ENCODE results near the gene PCDH15.

Gene PCDH15

DNA sequence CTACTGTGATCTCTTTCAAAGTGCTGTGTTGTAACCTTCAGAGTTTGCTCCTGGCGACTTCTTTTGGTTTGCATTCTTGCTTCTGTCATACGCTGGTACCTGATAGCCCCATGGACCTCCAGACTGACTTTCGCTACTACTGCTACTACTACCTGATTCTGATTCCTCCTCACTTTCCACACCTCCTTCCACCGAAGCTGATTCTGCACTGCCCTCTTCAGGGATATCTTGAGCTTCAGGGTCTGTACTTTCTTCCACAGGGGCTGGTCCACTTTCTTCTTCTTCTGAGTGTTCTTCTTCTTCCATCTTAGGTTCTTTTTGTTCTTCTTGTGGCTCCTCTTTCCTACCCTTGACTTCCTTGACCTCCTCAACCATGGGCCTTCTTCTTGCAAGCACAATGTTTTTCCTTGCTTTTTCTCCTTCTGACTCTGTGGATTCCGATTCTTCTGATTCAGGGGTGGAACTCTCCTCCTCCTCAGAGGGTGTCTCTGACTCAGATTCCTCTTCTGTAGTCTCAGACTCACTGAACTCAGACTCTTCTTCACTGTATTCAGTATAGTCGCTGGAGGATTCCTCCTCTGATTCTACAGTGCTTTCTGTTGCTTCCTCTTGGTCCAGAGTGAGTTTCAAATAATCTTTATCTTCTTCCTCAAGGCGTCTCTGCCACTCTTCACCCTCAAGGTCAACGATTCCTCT is 992.2 kb downstream of the PCDH15 start:
- no peaks in the 10 kb centered on the region for H3K27me3 ChIP-seq (ENCODE audit: insufficient read depth, insufficient read length)
- no peak for TF ChIP-seq ZNF274 (IDR thresholded peaks at IDR 0.05; ENCODE audit: low read depth, low read length)
- TF ChIP-seq YY1 (IDR thresholded peaks at IDR 0.05; ENCODE audit: insufficient read depth, insufficient read length), result no peak
- TF ChIP-seq SUZ12 (IDR thresholded peaks at IDR 0.05; ENCODE audit: extremely low read depth, insufficient read depth, insufficient read length), result no peak
- H3K9me3 ChIP-seq (ENCODE audit: insufficient read depth, low read length), result no peaks in the 10 kb centered on the region
- no peak overlapping the region for H3K4me3 ChIP-seq (ENCODE audit: insufficient read length, low read depth)
- H3K36me3 ChIP-seq (ENCODE audit: insufficient read depth, insufficient read length, low read length), result no peaks in the 10 kb centered on the region
- no peak for DNase-seq (ENCODE audit: low read depth, low spot score)
- no peaks in the 10 kb centered on the region for H3K4me1 ChIP-seq (ENCODE audit: insufficient read depth, insufficient read length)
- no peak overlapping the region for H3K9ac ChIP-seq (ENCODE audit: insufficient read length, low read depth)

GRCh38 chr10:53786236-53786900 is 1014.7 kb downstream of the PCDH15 start:
- Histone ChIP-seq H3K9ac (ENCODE audit: insufficient read length, low read depth) (no peak overlapping the region), H3K4me3 (ENCODE audit: insufficient read length, low read depth) (no peak overlapping the region), H3K9me3 (ENCODE audit: insufficient read depth, low read length) (no peaks in the 10 kb centered on the region), H3K36me3 (ENCODE audit: insufficient read depth, insufficient read length, low read length) (no peaks in the 10 kb centered on the region), H3K4me1 (ENCODE audit: insufficient read depth, insufficient read length) (no peaks in the 10 kb centered on the region), H3K27me3 (ENCODE audit: insufficient read depth, insufficient read length) (no peaks in the 10 kb centered on the region)
- DNase-seq (ENCODE audit: low read depth, low spot score), result peak; percentile 38
- no peak for TF ChIP-seq SUZ12 (IDR thresholded peaks at IDR 0.05; ENCODE audit: extremely low read depth, insufficient read depth, insufficient read length)
- no peak for TF ChIP-seq ZNF274 (IDR thresholded peaks at IDR 0.05; ENCODE audit: low read depth, low read length)
- no peak for TF ChIP-seq YY1 (IDR thresholded peaks at IDR 0.05; ENCODE audit: insufficient read depth, insufficient read length)

DNA sequence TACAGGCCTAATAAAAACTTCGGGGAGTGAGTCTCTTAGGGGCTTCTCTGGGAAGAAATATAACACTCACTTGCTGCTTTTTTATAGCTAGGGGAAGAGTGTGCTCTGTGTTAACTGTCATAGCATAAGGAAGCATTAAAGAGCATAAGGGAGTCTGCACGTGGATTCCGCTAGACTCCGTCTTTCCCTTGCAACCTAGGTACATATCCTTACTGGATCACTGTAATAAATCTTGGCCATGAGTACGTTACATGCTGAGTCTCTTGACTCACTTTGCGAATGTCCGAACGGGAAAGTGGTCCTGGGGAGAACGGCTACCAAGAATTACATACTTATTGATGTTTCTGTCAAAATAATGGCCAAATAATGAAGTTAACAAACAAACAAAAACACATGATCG is 1029.3 kb downstream of the PCDH15 start:
- Histone ChIP-seq H3K4me3 (ENCODE audit: insufficient read length, low read depth) (no peak overlapping the region), H3K4me1 (ENCODE audit: insufficient read depth, insufficient read length) (no peaks in the 10 kb centered on the region), H3K27me3 (ENCODE audit: insufficient read depth, insufficient read length) (no peaks in the 10 kb centered on the region), H3K9me3 (ENCODE audit: insufficient read depth, low read length) (no peaks in the 10 kb centered on the region), H3K36me3 (ENCODE audit: insufficient read depth, insufficient read length, low read length) (no peaks in the 10 kb centered on the region), H3K9ac (ENCODE audit: insufficient read length, low read depth) (no peak overlapping the region)
- TF ChIP-seq YY1 (IDR thresholded peaks at IDR 0.05; ENCODE audit: insufficient read depth, insufficient read length) (no peak), ZNF274 (IDR thresholded peaks at IDR 0.05; ENCODE audit: low read depth, low read length) (no peak), SUZ12 (IDR thresholded peaks at IDR 0.05; ENCODE audit: extremely low read depth, insufficient read depth, insufficient read length) (no peak)
- DNase-seq (ENCODE audit: low read depth, low spot score), result no peak

GRCh38 chr10:53770903-53771302 is 1030.1 kb downstream of the PCDH15 start:
- H3K9me3 ChIP-seq (ENCODE audit: insufficient read depth, low read length), result no peaks in the 10 kb centered on the region
- H3K36me3 ChIP-seq (ENCODE audit: insufficient read depth, insufficient read length, low read length), result no peaks in the 10 kb centered on the region
- H3K4me3 ChIP-seq (ENCODE audit: insufficient read length, low read depth), result no peak overlapping the region
- no peaks in the 10 kb centered on the region for H3K27me3 ChIP-seq (ENCODE audit: insufficient read depth, insufficient read length)
- DNase-seq (ENCODE audit: low read depth, low spot score), result no peak
- H3K4me1 ChIP-seq (ENCODE audit: insufficient read depth, insufficient read length), result no peaks in the 10 kb centered on the region
- TF ChIP-seq SUZ12 (IDR thresholded peaks at IDR 0.05; ENCODE audit: extremely low read depth, insufficient read depth, insufficient read length) (no peak), YY1 (IDR thresholded peaks at IDR 0.05; ENCODE audit: insufficient read depth, insufficient read length) (no peak), ZNF274 (IDR thresholded peaks at IDR 0.05; ENCODE audit: low read depth, low read length) (no peak)
- H3K9ac ChIP-seq (ENCODE audit: insufficient read length, low read depth), result no peak overlapping the region

DNA sequence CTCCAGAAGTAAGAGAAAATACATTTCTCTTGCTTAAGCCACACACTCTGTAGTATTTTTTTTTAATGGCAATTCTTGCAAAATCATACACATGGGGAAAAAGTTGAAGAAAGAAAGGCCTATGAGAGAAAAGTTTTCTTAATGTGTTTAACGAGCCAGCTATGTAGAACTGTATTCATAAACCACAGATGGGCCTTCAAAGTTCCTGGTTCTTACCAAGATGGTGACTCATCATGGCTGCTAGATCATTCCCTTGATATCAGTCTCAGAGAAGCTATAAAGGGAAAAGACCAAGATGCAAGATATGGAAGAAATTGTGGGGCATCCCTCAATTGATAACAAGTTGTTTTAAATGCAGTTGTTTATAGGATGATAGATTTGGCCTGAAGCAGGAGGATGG is 1035.7 kb downstream of the PCDH15 start:
- Histone ChIP-seq H3K4me3 (ENCODE audit: insufficient read length, low read depth) (no peak overlapping the region), H3K9ac (ENCODE audit: insufficient read length, low read depth) (no peak overlapping the region), H3K9me3 (ENCODE audit: insufficient read depth, low read length) (no peaks in the 10 kb centered on the region), H3K27me3 (ENCODE audit: insufficient read depth, insufficient read length) (no peaks in the 10 kb centered on the region), H3K4me1 (ENCODE audit: insufficient read depth, insufficient read length) (no peaks in the 10 kb centered on the region), H3K36me3 (ENCODE audit: insufficient read depth, insufficient read length, low read length) (no peaks in the 10 kb centered on the region)
- TF ChIP-seq SUZ12 (IDR thresholded peaks at IDR 0.05; ENCODE audit: extremely low read depth, insufficient read depth, insufficient read length) (no peak), ZNF274 (IDR thresholded peaks at IDR 0.05; ENCODE audit: low read depth, low read length) (no peak), YY1 (IDR thresholded peaks at IDR 0.05; ENCODE audit: insufficient read depth, insufficient read length) (no peak)
- DNase-seq (ENCODE audit: low read depth, low spot score), result no peak

DNA sequence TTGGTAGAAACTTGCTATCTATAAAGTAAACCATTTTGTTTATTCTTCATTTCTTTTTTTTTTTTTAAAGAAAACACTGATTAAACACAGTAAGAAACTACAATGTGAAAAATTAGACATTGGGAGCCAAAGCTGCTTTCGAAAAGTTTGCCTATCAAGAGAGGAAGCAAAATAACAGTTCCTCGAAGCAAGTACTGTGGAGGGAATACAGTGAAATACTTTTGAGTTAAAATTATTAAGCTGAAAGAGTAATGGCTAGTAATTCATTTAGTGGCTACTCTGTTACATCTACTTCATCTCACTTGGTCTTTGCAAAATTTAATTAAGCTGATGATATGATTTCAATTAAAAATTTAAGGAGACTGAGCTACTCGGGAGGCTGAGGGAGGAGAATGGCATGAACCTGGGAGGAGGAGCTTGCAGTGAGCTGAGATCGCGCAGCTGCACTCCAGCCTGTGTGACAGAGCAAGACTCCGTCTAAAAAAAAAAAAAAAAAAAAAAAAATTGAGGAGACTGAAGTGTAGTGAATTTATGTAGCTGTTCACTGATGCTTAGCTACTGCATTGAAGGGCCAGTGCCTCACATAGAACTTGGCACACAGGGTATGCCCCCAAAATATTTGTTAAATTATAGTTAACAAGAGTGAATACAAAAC is 1046.3 kb downstream of the PCDH15 start:
- no peak overlapping the region for H3K9ac ChIP-seq (ENCODE audit: insufficient read length, low read depth)
- no peak overlapping the region for H3K4me3 ChIP-seq (ENCODE audit: insufficient read length, low read depth)
- no peaks in the 10 kb centered on the region for H3K27me3 ChIP-seq (ENCODE audit: insufficient read depth, insufficient read length)
- H3K9me3 ChIP-seq (ENCODE audit: insufficient read depth, low read length), result 0 out of 2 replicates have a peak, but pooled peaks cover under 1% of the 10 kb centered on the region
- TF ChIP-seq SUZ12 (IDR thresholded peaks at IDR 0.05; ENCODE audit: extremely low read depth, insufficient read depth, insufficient read length) (no peak), YY1 (IDR thresholded peaks at IDR 0.05; ENCODE audit: insufficient read depth, insufficient read length) (no peak), ZNF274 (IDR thresholded peaks at IDR 0.05; ENCODE audit: low read depth, low read length) (no peak)
- no peaks in the 10 kb centered on the region for H3K4me1 ChIP-seq (ENCODE audit: insufficient read depth, insufficient read length)
- no peaks in the 10 kb centered on the region for H3K36me3 ChIP-seq (ENCODE audit: insufficient read depth, insufficient read length, low read length)
- DNase-seq (ENCODE audit: low read depth, low spot score), result no peak

All from NT2/D1 (cell line).